ENCODE data around the gene APRT. TPM values are rescaled to one million over a fixed set of nuclear protein-coding genes. Genes with fewer than 3 reads are reported as not detected.

The APRT gene
- polyA plus RNA-seq, 4 donors = 80.7 to 126 (median 87.1) TPM

DNA sequence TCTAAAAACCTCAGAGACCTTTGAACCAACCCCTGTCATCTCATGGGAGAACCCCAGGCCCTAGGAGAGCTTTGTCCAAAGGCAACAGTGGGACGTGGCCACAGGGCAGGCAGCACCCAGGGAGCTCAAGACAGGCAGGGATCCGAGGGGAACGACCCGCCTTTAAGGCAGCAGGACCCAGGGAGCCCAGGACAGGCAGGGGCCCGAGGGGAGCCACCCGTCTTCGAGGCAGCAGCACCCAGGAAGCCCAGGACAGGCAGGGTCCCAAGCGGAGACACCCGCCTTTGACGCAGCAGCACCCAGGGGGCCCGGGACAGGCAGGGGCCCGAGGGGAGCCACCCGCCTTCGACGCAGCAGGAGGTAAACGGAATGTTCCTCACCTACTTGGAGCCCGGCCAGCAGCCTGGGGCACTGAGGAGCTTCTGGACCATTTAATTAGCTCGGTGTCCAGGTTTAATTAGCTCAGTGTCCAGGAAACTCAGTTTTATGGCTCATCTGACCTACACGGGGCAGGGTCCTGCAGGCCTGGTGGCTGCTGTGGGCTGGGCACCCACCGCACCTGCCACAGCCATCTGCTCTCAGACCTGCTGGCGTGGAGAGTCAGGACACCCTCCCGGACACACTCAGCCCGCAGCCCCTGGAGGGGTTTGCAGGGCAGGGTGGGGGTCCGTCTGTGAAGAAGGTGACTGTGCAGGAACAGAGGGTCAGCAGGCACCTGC, 51.1 kb downstream of the APRT start:
- no peak for DNase-seq (ENCODE audit: low read depth in 4 of 4, low spot score in 3 of 4)

DNA sequence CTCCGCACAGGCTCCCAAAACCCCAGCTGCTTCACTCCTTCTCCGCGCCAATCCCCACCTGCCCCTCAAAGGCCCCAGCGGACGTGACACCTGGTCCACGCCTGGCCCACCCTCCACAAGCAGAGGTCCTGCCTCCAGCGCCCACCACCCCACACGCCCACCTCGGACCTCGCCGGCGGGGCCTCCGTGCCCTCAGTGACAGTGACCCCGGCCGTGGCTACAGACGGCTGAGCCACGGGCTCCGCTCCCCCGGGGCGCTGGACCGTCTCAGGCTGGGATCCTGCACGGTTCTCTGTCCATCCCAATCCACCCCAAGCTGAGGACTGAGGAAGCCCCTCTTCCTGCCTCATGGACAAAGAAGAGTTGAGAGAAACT, 51.8 kb downstream of the APRT start:
- no peak for DNase-seq (ENCODE audit: low read depth in 4 of 4, low spot score in 3 of 4)

Other genes with a start within 250 kb of the APRT start
- gene ZC3H18, start 241.5 kb downstream of the APRT start, polyA plus RNA-seq (ENCODE audit: insufficient read length in 4 of 4) = 10 to 100 TPM; 32.6 to 42.2 (median 34.8) TPM
- under 1 TPM in 1 of 4 donors, not detected in 3; 0.20 TPM for gene IL17C, start 173.4 kb downstream of the APRT start, polyA plus RNA-seq (ENCODE audit: insufficient read length in 4 of 4)
- 100 to 1,000 TPM; 102 to 202 (median 108) TPM for gene CYBA, start 160.9 kb downstream of the APRT start, polyA plus RNA-seq (ENCODE audit: insufficient read length in 4 of 4)
- gene MVD, start 148.8 kb downstream of the APRT start, polyA plus RNA-seq (ENCODE audit: insufficient read length in 4 of 4) = 10 to 100 TPM; 25.4 to 40.6 (median 27.4) TPM
- gene SNAI3, start 125.4 kb downstream of the APRT start, polyA plus RNA-seq (ENCODE audit: insufficient read length in 4 of 4) = under 1 TPM; 0.39 to 0.86 (median 0.60) TPM
- gene RNF166, start 105.5 kb downstream of the APRT start, polyA plus RNA-seq (ENCODE audit: insufficient read length in 4 of 4) = 10 to 100 TPM; 14.1 to 21.7 (median 19.9) TPM
- 10 to 100 TPM; 10.3 to 17.9 (median 10.8) TPM for gene CTU2, start 105.4 kb downstream of the APRT start, polyA plus RNA-seq (ENCODE audit: insufficient read length in 4 of 4)
- 10 to 100 TPM; 25.6 to 55.5 (median 32.9) TPM for gene PIEZO1, start 26.7 kb downstream of the APRT start, polyA plus RNA-seq (ENCODE audit: insufficient read length in 4 of 4)
- gene CDT1, start 8.1 kb downstream of the APRT start, polyA plus RNA-seq (ENCODE audit: insufficient read length in 4 of 4) = 10 to 100 TPM; 14.4 to 21.9 (median 14.9) TPM
- gene GALNS, start 45.0 kb upstream of the APRT start, polyA plus RNA-seq (ENCODE audit: insufficient read length in 4 of 4) = 10 to 100 TPM; 21.3 to 23.4 (median 22.7) TPM
- gene TRAPPC2L, start 45.2 kb upstream of the APRT start, polyA plus RNA-seq (ENCODE audit: insufficient read length in 4 of 4) = 10 to 100 TPM; 73.2 to 90.6 (median 80.1) TPM
- gene PABPN1L, start 54.7 kb upstream of the APRT start, polyA plus RNA-seq (ENCODE audit: insufficient read length in 4 of 4) = under 1 TPM in 1 of 4 donors, not detected in 3; 0.09 TPM
- gene CBFA2T3, start 165.3 kb upstream of the APRT start, polyA plus RNA-seq (ENCODE audit: insufficient read length in 4 of 4) = 1 to 10 TPM; 2.4 to 3.3 (median 2.8) TPM